Measurements from ENCODE around the gene ENTPD7. TPM values are rescaled to one million over a fixed set of nuclear protein-coding genes. Genes with fewer than 3 reads are reported as not detected.

The ENTPD7 gene
- total RNA-seq, 5 donors from 2014 or later (not counting 1 experiment from before 2014, with no cell fraction given), result 2.6 to 3.8 (median 3.4) TPM

DNA sequence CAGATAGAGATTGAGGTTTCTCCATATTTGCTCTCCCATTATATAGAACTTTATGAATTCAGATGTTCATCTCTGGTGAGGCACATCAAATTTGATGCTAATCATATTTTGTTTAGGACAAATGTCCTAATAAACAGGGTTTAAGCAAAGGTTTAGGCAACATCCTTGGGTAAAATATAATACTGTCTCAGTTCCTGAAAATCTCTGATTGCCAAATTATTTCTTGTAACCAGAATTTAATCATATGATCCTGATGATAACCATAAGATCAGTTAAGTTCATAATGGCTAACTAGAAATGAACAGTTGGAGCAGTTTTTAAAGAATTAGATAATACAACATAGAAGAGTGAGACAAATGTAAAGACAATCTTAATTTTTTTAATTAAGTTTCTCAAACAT, 91.3 kb downstream of the ENTPD7 start:
- Mint-ChIP-seq H3K4me1 (peaks cover 9 to 13% (median 9%) of the 10 kb centered on the region in 3 donors), H3K36me3 (peaks cover 64% of the 10 kb centered on the region), H3K4me3 (no peak overlapping the region), H3K27me3 (no peaks in the 10 kb centered on the region), H3K27ac (no peak overlapping the region), H3K9me3 (no peaks in the 10 kb centered on the region)
- DNase-seq, result no peak
- Histone ChIP-seq H3K27me3 (replicated peaks in 1 of 2; ENCODE audit: control insufficient read depth in 2 of 2, extremely low read depth in 1 of 2, insufficient read depth in 2 of 2, low read length in 1 of 2) (no peaks in the 10 kb centered on the region), H3K4me3 (ENCODE audit: control insufficient read depth in 1 of 2, extremely low read depth in 1 of 2, low read length in 1 of 2) (no peak overlapping the region), H3K4me1 (ENCODE audit: control insufficient read depth in 1 of 2, extremely low read depth in 1 of 2, insufficient read depth in 2 of 2, low read length in 2 of 2) (no peaks in the 10 kb centered on the region), H3K27ac (ENCODE audit: low read length) (no peak overlapping the region), H3K36me3 (ENCODE audit: control insufficient read depth in 2 of 2, extremely low read depth in 1 of 2, insufficient read depth in 1 of 2, low read length in 1 of 2) (peaks cover 3 to 82% of the 10 kb centered on the region in 2 donors), H3K9me3 (no peaks in the 10 kb centered on the region)
- POLR2A ChIA-PET, result no interaction called here
- ATAC-seq (replicated peaks in 1 of 4), result no peak
- CTCF ChIA-PET, result no interaction called here

GRCh38 chr10:99754670-99755069, 95.4 kb downstream of the ENTPD7 start:
- H3K9me3 ChIP-seq, result no peaks in the 10 kb centered on the region
- no peak overlapping the region for H3K27ac ChIP-seq (ENCODE audit: low read length)
- peaks cover under 1 to 81% of the 10 kb centered on the region in 2 donors for H3K36me3 ChIP-seq (ENCODE audit: control insufficient read depth in 2 of 2, extremely low read depth in 1 of 2, insufficient read depth in 1 of 2, low read length in 1 of 2)
- CTCF ChIA-PET, result no interaction called here
- Mint-ChIP-seq H3K27ac (no peak overlapping the region), H3K4me1 (peaks cover 0 to 2% (median under 1%) of the 10 kb centered on the region in 3 donors), H3K9me3 (no peaks in the 10 kb centered on the region), H3K4me3 (no peak overlapping the region), H3K27me3 (no peaks in the 10 kb centered on the region), H3K36me3 (peaks cover 83% of the 10 kb centered on the region)
- no peaks in the 10 kb centered on the region for H3K27me3 ChIP-seq (replicated peaks in 1 of 2; ENCODE audit: control insufficient read depth in 2 of 2, extremely low read depth in 1 of 2, insufficient read depth in 2 of 2, low read length in 1 of 2)
- WGBS (ENCODE audit: insufficient coverage), result no CpG with 5 or more reads among the region's 1 CpG
- no peaks in the 10 kb centered on the region for H3K4me1 ChIP-seq (ENCODE audit: control insufficient read depth in 1 of 2, extremely low read depth in 1 of 2, insufficient read depth in 2 of 2, low read length in 2 of 2)
- ATAC-seq (replicated peaks in 1 of 4) (no peak), DNase-seq (no peak)
- POLR2A ChIA-PET, result interaction anchor here in 1 of 2 donors (1.0 kb wide), 1 partner anchor 9 kb away, joined by 6 read pairs; no protein-coding TSS in a partner anchor
- no peak overlapping the region for H3K4me3 ChIP-seq (ENCODE audit: control insufficient read depth in 1 of 2, extremely low read depth in 1 of 2, low read length in 1 of 2)

Other genes starting within 250 kb of the ENTPD7 start
- gene GOT1, start 228.9 kb upstream of the ENTPD7 start, total RNA-seq, result 10 to 100 TPM in 3 of 5 donors, 1 to 10 TPM in 2; 4.5 to 12.9 (median 10.7) TPM
- under 1 TPM in 1 of 5 donors, not detected in 4; 0.15 TPM for gene NKX2-3, start 126.6 kb upstream of the ENTPD7 start, total RNA-seq
- gene SLC25A28, start 39.1 kb upstream of the ENTPD7 start, total RNA-seq, result 10 to 100 TPM; 78.9 to 90.4 (median 87.0) TPM
- 10 to 100 TPM; 18.6 to 36.7 (median 31.5) TPM for gene COX15, start 72.6 kb downstream of the ENTPD7 start, total RNA-seq
- gene CUTC, start 72.7 kb downstream of the ENTPD7 start, total RNA-seq, result 10 to 100 TPM; 21.0 to 32.1 (median 29.3) TPM
- 1 to 10 TPM; 2.8 to 5.6 (median 4.0) TPM for gene ABCC2, start 123.1 kb downstream of the ENTPD7 start, total RNA-seq